AG09309 (cell line): ENCODE measurements around the gene NTNG1.

Experiments used
- DNase-seq: peaks from one replicate; pipeline ENCODE4 v3.0.0-alpha.2; 2010; ENCODE audit warnings: low read depth
- H3K4me3 ChIP-seq: 2 replicates; pipeline ENCODE4 v1.5.1; 2011; ENCODE audit warnings: mild to moderate bottlenecking, low read depth, low read length, moderate library complexity; ENCODE audit not compliant: control insufficient read depth
- CTCF ChIP-seq: IDR thresholded peaks from 2 replicates; pipeline ENCODE4 v1.5.1; 2011; ENCODE audit warnings: mild to moderate bottlenecking, low read depth, low read length, inconsistent platforms; ENCODE audit not compliant: insufficient read depth, control insufficient read depth; ENCODE audit errors: missing control alignments

Gene NTNG1

GRCh38 chr1:107250169-107250568 lies 109.3 kb downstream of the NTNG1 start:
- TF ChIP-seq CTCF, result no peak
- no peak overlapping the region for H3K4me3 ChIP-seq
- no peak for DNase-seq

DNA sequence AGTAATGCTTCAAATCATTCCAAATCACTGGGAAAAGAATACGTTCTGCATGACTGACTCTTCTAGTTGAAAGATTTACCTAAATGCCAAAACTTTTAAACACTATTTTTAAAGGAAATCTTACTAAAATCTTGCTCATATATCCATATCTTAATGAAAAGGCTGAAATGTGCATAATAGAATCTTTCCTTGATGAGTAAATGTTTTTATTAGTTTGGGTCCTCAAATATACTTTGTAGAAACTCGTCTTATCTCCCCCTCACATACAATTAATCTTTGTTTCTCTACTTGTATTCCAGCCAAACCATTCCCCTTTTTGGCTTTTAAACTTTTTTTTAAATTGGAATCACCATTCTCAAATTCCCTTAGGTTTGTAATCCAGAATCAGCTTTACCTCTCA lies 110.2 kb downstream of the NTNG1 start:
- TF ChIP-seq CTCF, result no peak

DNA sequence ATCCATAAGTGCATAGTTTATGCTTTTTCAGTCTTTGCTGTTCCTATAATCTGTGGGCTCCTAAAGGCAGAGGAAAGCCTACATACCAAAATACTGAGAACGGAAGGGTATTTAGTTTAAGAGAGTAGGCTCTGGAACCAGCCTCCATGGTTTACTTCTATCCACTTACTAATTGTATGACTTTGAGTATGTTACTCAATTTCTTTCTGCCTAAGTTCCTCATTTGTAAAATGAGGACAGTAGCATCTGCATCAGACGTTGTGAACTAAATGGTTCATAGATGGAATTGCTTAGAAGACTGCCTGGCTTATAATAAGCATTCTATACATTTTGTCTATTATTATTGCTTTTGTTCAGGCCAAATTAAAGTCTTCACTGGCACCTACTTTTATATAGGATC lies 111.0 kb downstream of the NTNG1 start:
- DNase-seq, result no peak
- H3K4me3 ChIP-seq, result no peak overlapping the region
- TF ChIP-seq CTCF, result no peak

More for the DNA sequence above, 110.2 kb downstream of the NTNG1 start:
- no peak for DNase-seq
- H3K4me3 ChIP-seq, result no peak overlapping the region

GRCh38 chr1:107252271-107252670 lies 111.4 kb downstream of the NTNG1 start:
- no peak for TF ChIP-seq CTCF
- H3K4me3 ChIP-seq, result no peak overlapping the region
- no peak for DNase-seq

DNA sequence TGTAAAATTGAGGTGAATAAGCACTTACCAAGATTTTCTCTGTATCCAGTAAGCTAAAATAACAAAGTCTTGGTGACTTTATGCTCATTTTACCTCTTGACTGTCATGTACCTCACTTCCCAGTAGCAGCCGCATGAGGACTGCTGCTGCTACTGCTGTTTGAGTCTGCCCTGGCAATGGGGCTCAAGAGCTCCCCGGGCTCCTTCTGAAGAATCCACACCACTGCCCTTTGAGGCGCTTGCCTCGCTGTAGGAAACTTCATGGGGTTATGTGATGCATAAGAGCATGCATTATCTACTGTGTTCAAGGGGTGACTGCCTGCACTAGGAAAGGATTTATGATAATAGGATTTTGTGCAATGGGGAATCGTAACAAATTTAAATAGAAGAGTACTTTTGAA lies 113.5 kb downstream of the NTNG1 start:
- no peak for TF ChIP-seq CTCF
- no peak for DNase-seq
- H3K4me3 ChIP-seq, result no peak overlapping the region

DNA sequence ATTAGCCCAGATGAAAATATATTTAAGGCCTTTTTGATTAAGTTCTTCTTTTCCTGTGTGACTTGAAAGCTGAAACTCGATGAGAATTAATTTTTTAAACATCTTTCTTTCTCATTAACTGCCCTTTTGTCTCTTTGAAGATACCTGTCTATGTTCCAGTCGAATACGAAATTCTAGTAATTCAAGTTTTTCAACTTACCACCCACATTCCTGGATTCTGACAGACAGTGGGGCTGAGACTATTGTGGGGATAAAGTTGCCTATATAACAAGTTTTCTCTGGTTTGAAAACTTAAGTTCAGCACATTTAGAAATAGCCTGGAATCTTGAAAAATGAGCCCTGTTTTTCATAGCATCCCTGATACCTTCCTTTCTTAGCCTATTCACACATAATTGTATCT lies 114.6 kb downstream of the NTNG1 start:
- no peak for TF ChIP-seq CTCF
- no peak for DNase-seq
- no peak overlapping the region for H3K4me3 ChIP-seq
